Right ventricle myocardium inferior (tissue), 1 donor: ENCODE measurements around the gene SALL1. TPM values are rescaled to one million over a fixed set of nuclear protein-coding genes. Genes with fewer than 3 reads are reported as not detected.

ENCODE experiments used
- ATAC-seq: fragments of 200-7000 bp; cut with Tn5 transposase; one replicate; pipeline ENCODE4 v1.9.1; 2020; ENCODE audit warnings: mild to moderate bottlenecking, moderate library complexity
- DNase-seq: peaks from one replicate; pipeline ENCODE4 v3.0.0; 2021; ENCODE audit errors: missing footprints
- intact Hi-C: fragments of 100-400 bp; cut with DNase I; formaldehyde crosslinking; loops from one replicate; pipeline ENCODE4 v1.11.0; 2022
- total RNA-seq: library from RNA; stranded (reverse); fragmentation: NEBNext Ultra II Directional; extraction: Animal tissue kit (Norgen Biotek cat#: 25700); gene quantifications from one replicate; pipeline ENCODE4 v1.2.1, GENCODE V29; 2021
- donor health status: DM: no; HTN: yes; CAD: no; lungs with severe emphysema.

Gene SALL1
- total RNA-seq, 1 donor from 2014 or later, result 0.08 TPM

DNA sequence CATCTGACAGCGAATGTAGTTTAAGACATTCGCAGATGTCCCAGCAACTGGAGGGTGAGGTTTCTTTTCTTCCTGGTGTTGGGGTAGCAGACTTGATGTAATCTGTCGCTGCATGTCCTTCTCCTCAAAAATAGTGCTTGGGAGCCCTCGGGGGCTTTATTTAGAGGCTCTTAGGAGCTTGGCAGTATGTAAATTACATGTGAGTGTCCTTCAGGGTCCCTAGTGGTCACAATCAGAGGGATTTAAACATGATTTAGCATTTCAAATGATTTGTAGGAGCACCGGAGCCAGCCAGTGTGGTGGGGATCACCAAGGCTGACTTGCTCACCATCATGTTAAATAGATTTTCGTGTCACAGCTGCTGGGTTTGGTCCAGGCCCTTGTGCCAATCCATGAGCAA lies 8.8 kb upstream of the SALL1 start:
- no peak for ATAC-seq
- intact Hi-C loops, result no loop called here
- DNase-seq, result no peak

DNA sequence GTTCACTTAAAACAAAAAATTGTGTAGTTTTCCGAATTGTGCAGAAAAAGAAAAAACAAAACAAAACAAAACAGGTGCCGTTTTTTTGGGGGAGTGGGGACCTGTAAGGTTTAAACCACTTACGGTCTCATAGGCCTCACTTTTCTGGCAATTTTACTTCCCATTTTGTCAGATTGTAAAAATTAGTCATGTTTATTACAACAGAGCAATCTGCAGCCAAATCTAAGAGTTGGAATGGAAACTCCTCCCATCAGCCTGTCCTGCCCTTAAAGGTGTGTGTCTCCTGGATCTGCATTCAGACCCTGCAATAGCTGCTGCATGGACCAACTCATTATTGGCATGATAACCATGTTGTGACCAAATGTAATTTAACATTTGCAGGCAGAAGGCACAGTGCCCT lies 8.2 kb upstream of the SALL1 start:
- DNase-seq (no peak), ATAC-seq (no peak)
- intact Hi-C loops, result no loop called here

DNA sequence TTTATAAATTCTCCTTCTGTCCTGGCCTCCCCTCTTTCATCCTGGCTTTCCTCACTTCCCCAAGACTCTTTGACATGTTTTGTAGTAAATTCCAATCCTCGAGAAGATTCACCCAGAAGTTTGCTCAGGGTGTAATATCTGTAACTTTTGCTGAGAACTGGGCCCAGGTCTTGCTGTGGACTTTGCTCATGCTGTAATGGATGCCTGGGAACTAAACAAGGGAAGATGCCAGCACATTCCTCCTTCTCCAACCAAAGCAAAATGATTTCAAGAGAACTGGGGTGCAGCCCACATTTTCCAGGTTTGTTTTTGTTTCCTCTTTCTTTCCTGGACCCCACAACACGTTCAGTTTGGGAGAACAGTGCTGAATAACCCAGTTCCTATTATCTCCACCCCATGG lies 6.6 kb upstream of the SALL1 start:
- ATAC-seq (no peak), DNase-seq (no peak)
- intact Hi-C loops, result no loop called here

DNA sequence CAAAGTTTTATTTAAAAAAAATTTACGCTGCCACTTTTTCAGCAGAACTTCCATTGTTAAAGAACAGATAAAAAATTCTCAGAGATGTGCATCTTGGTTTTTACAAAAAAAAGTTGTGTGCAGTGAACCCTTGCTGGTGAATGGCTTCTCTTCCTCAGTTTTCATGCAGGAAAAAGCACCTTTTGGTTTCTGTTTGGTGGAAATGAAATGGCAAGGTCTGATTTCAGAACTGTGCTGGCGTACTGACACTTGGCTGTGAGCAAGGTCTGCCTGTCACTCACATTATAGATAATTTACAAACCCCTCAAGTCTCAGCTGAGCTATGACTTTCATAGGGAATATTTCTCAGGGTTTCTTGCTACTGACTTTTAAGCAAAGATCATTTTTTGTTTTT lies 5.7 kb upstream of the SALL1 start:
- ATAC-seq (no peak), DNase-seq (no peak)
- intact Hi-C loops, result no loop called here

DNA sequence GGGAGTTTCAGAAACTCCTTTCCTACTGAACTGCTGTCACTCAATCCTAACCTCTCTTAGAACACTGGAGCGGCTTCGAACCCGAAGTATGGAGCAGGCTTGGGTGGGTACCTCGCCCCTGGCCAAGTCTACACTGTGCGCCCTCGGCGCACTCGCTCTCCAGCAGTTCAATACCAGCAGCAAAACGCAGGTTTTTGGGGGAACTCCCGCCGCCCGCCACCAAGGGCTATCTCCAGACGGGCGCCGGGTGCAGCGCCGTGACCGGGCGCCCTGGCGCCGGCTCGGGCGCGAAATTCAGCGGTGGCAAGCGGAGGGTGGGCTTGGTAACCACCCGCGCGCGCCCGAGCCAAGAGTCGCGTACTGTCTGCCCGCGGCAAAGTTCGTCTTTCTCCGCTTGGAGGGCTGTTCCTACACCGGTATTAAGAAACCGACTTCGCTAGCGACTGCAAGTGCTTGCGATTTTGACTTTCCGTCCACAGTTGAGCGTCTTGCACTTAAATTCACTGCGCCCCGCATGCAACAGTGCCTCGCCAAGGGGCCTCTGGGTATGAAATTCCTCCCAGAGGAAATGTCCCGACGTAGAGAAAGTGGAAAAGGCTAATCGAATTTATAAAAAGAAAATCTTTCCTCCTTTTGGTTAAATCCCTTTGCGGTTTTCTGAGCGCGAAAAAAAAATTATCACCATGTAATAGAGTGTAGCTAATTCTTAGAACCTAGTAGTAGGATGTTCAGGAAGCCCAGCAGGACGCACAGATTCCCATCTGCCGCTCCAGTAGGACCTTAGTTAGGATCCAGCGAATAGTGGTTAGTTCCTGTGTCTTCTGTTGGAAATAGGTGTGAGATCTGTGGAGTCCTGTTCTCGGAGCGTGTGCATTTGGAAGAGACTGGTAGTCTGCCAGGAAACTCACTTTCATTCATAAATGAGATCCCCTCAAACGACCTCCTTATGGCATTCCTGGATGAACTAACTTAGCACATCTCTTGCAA lies 5.0 kb upstream of the SALL1 start:
- no peak for ATAC-seq

DNA sequence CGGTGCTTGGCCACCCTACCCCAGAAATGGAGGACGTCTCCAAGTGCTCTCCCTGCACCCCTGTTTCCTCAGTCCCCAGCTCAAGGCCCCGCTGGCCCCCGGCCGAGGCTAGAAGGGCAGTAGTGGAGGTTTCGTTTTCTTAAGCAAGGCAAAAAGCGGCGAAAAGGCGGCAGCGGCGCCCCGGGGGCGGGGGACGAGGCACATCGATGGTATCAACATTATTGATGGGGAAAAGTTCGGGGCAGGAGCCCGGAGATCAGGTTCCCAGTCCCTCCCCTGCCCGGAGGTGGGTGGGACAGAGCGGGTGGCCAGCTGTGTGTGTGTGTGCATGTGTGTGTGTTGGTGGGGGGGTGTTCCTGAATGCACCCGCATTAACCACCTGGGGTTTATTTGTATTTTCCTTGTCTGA lies 4.1 kb upstream of the SALL1 start:
- no peak for DNase-seq
- ATAC-seq, result no peak

More for the DNA sequence above, 5.0 kb upstream of the SALL1 start:
- intact Hi-C loops, result no loop called here
- DNase-seq, result peak; percentile 53

DNA sequence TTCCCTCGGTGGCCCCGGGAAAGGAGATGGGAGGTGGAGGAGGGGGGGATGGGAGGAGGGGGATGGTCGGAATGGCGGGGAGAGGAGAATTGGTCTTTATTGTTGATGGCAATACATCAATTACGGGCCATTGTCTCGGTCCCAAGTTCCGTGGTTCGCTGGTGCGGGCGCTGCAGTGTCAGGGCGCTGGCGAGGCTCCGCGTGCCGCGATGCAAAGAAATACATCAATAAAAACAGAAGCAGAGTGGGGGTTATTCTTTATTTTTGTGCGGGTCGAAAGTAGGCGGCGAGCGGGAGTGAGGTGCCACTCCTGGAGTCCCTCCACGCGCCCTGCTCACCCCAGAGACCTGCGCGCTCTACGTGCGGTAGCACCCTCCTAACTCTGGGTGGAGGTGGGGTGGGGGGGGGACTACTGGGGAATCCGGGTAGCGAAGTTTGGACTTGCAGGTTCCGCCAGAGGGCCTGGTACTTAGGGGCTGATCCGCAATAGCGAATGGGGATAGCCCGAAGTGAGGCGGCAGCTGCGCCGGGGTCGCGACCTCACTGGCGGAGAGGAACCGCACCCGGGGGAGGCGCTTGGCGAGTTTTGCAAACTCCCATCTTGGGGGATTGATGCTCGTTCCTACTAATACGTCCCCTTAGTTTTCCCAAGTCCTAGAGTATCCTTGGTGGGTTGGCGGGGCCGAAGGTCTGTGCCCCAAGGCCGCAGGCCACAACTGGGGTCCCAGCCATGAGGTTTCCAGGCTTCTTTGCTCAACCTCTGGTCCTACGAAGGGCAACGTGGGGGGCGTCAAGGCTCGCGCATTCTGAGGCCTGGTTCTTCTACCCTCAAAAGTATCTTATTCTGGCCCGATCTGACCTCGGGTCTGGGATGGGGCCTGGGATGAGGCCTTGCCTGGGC lies 3.5 kb upstream of the SALL1 start:
- no peak for ATAC-seq
- peak; percentile 51 for DNase-seq

More for the DNA sequence above, 4.1 kb upstream of the SALL1 start:
- intact Hi-C loops, result no loop called here

DNA sequence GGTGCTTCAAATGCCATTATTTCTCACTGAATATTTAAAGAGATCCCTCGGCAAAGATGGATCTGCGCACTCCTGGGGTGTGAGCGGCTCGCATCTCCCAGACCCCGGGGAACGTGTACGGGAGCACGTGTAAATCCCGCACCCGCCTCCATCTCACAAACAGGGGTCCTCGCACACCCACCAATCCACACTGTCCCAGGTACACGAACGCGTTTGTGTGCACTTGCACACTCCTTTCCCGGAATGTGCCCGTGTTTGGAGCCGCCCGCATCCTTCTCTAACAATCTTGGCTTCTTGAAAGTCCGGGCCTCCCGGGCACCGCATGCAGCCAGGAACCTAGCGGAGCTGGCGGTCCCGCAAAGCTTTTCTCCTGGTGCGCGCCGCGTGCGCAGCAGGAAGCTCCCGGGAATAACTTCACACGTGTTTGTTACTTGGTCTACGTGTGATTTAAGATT lies 2.5 kb upstream of the SALL1 start:
- DNase-seq, result peak; percentile 48
- intact Hi-C loops, result no loop called here
- no peak for ATAC-seq

More for the DNA sequence above, 3.5 kb upstream of the SALL1 start:
- intact Hi-C loops, result no loop called here

DNA sequence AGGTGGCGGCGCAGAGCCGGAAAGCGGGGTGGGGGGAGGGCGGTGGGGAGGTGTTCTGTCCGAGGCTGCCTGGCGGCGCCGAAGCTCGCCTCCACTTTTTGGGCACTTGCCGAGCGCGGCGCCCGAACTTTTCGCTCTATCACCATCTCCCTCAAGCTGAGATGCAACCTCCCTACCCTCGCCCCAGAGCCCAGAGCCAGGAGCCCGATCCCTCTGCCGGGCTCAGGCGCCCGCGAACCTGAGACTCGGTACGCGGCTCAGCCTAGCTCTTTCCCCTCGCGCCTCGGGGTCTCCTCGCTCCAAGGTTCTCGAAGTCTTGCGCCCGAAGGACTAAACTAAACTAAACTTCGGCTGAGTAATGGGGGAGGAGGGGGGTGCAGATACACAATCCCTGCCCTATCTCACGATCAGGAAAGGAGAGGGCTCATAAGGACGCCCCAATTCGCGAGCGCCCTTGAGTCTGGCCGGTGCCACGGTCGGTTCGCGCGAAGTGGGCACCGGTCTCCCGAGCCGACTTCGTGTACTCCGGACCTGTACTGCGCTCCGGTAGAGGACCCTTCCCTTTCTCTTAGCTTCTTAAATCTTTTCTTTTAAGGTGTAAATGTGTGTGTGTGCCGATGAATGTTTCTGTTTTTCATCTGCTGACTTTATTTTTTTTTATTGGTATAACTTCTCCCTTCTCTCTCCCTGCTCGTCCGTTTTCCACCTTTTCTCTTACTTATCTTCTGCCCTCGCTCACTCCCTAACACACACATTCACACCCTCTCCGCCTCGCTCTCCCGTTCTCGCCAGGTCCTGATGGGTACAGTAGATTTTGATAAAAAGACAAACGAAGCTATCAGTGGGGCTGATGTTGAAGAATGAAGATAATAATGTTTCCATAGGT lies 1.9 kb upstream of the SALL1 start:
- intact Hi-C loops, result no loop called here
- peak; percentile 53 for DNase-seq
- no peak for ATAC-seq

DNA sequence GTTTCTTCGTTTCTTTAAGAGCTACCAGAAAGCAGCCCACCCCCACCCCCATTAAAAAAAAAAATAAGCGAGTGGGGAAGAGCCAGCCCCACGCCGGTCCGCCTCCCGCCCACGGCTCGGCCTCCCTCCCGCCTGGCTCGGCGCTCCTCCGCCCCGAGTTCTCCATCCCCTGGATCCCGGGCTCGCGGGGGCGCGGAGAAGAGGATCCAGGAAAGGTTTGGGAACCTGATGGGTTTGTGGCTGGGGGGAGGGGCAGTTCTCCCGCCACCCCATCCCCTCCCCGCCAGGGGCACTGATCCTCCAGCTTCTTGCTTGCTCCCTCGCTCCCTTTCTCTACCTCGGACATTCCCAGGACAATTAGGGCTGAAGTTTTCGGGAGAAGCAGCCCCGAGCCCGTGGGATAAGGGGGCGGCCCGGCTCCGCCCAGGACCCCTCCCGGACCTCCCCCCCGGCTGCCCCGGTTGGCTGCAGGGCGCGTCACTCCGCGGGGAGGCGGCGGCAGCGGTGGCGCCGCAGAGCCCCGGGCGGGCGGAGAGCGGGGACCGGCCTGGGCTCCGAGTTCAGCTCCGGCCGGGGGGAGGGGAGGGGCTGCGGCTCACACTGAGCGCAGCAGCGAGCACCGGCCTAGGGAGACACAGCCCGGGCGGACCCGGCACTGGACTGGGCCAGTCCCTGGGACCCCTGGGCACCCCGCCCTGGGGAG lies 1.0 kb upstream of the SALL1 start:
- DNase-seq, result peak; percentile 64
- peak; percentile 44 for ATAC-seq
- intact Hi-C loops, result no loop called here

DNA sequence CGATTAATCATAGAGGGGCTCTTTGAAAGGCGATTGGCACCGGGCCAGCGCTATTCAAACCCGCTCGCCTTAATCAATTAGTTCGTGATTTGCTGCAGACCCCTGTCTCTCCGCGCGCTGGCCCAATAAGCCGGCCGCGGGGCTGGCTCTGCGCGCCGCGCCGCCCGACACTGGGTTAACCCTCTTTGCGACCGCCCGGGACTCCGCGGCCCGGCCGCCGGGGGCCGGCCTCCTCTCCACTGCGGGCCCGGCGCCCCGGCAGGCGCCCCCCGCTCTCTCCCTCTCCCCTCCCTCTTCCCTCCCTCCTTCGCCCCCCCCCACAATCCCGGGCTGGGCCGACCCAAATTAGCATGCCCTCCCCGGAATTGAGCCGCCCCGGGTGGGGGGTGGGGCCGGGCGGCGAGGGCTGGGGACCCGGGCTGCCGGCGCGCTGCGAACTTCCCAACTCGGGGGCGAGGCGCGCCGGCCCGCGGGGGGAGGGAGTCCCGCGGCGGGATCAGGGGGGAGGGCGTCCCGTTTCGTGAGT lies 428 bp upstream of the SALL1 start:
- ATAC-seq, result no peak
- intact Hi-C loops, result no loop called here

DNA sequence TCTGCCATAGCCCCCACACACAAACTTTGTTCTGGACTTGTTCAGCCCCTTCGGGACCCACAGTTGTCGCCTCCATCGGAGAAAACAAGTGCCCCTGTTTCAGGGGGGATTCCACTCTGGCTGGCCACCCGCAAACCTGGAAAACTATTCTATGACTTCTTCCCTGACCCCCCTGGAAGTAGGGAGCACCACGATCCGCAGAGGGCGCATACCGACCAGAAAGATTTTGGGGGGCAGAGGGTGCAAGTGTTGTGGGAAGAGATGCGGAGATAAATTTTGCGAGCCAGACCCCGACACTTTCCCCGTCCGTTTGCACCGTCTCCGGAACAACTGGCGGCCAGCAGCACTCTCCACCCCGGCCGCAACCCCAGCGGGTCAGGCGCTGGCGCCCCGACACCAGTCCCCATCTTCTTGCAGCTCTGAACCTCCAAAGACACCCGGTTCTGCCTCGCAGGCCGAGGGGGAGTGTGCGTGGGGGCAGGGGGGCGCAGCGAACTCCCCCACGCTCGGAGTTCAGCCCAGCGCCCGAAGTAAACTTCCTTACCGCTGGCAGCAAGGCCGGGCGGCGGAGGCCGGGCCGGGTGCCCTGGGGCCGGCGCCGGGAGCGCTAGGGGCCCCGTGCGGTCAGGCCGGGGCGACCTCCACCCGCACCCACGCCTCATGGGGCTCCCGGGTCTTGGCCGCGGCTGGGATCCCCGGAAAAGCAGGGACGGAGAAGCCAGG lies 744 bp downstream of the SALL1 start:
- DNase-seq, result no peak
- intact Hi-C loops, result no loop called here
- ATAC-seq, result no peak

More for the DNA sequence above, 428 bp upstream of the SALL1 start:
- DNase-seq, result peak; percentile 50

DNA sequence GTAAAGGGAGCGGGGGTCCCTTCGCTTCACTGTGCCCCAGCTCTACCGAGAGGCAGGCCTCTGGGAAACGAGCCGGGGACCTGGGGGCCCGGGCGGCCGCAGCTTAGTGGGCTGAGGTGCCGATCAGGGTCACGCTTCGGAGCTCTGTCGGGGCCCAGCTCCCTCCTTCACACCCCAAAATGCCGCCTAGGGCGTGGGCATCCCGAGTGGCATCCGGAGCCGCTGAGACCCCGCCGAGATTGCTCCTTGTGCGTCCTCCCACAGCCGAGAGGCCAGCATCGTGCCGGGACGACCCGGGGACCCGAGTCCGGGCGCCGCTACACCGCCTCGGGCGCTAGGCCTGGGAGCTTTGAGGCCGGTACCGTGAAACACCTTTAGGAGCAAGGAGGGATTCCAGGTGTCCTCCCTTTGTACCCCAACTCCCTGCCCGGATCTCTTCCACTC lies 1.3 kb downstream of the SALL1 start:
- ATAC-seq (no peak), DNase-seq (no peak)
- intact Hi-C loops, result no loop called here

DNA sequence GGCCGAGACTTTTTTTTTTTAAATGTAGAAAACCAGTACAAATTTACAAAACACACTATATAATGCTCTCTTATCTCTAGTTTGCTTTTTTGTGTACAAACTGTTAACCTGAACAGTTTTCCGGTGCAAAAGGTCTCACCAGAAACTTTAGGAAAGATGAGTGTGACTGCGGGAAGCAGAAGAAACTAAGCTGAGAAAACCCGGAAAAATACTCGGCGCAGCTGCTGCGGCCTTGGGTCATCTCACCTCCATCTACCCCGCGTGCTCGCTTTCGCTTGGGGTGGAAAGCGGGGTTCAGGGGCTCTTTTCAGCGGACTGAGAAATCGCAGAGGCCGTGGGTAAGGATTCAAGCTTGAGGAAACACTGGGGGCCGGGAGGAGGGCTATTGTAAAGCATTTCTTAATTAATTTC lies 1.8 kb downstream of the SALL1 start:
- intact Hi-C loops, result no loop called here
- DNase-seq, result peak; percentile 42

DNA sequence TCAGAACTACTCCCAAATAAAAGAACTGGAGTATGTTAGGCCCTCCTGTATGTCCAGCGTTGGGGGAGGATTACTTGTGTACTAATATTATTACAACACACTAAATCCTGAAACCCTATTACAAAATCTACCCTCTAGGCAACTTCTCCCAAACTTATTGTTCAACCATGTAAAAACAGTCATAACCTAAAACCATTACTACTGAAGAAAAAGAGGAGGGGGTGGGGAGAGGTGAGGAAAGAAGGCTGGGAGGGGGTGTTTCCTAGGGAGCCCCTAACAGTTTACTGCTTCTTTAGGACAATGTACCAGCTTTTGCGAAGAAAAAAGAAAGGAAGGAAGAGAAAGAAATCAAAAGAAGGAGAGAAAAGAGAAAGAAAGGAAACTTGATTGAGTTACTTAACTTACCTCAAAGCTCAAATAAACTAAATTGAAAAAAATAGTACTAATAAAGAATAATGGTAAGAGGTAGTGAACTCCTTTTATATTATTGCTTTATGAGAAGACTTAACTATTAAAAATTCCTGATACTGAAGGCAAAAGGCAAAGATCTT lies 2.3 kb downstream of the SALL1 start:
- ATAC-seq (no peak), DNase-seq (no peak)
- intact Hi-C loops, result no loop called here

More for the DNA sequence above, 1.8 kb downstream of the SALL1 start:
- no peak for ATAC-seq

DNA sequence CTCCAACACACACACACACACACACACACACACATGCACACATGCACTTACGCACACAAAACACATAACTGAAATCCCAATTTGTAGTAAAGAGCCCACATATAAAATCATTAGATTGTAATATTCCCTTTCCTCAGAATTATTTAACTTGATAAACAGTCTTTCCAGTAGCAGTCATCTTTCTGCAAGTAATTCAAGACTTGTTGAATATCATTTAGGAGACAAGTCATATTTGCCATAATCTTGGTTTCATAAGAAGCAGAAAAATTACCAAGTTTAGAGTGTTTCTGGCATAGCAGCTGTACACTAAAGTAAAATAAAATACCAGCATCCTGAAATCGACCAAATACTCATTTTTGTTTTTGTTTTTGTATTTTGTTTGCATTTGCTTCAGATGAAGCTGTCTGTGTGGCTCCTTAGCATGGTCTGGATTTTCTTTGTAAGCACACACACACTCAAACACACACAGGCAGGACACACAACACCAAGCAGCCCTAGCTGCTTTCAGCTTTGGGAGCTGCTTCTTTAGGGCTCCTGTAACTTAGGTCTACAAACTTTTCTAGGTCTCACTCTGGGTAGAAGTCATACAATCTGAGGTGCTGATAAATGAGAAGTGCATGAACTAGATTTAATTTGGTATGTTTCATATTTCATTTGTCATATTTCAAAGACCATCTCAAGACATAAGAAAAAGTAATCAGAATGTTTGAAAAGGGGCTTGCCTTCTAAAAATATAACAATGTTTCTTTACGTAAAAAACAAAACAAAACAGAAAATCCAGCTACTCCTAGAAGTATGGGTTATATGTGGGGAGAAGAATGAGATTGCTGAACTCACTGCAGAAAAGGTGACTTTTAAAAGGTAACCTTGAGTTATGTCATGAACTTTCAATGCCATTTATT lies 3.0 kb downstream of the SALL1 start:
- intact Hi-C loops, result no loop called here
- DNase-seq, result no peak
- no peak for ATAC-seq
